ENCODE measurements around the gene MYL4.
"Not testable (repeated sequence)": the region's sequence is repeated elsewhere in the genome, so short reads cannot be mapped to it uniquely, and the experiment has no call there.

Gene MYL4

GRCh38 chr17:47262586-47262985 lies 53.4 kb downstream of the MYL4 start:
- intact Hi-C loops (cut with DNase I), result no loop called here
- DNase-seq, result no peak

GRCh38 chr17:47264166-47264565 lies 55.0 kb downstream of the MYL4 start:
- no peak for DNase-seq
- intact Hi-C loops (cut with DNase I), result no loop called here

- DNase-seq, result no peak
- intact Hi-C loops (cut with DNase I), result no loop called here
These were observed 56.9 kb downstream of the MYL4 start for GRCh38 chr17:47265983-47266541.

- intact Hi-C loops (cut with DNase I), result no loop called here
- no peak for DNase-seq
These were observed 57.6 kb downstream of the MYL4 start for GRCh38 chr17:47266782-47267181.

- no peak for DNase-seq
- intact Hi-C loops (cut with DNase I), result no loop called here
These were observed 58.2 kb downstream of the MYL4 start for GRCh38 chr17:47267354-47267828.

- intact Hi-C loops (cut with DNase I); DNase-seq: not testable (repeated sequence)
These were observed 59.8 kb downstream of the MYL4 start for GRCh38 chr17:47268964-47269363.

GRCh38 chr17:47269561-47270280 lies 60.6 kb downstream of the MYL4 start:
- intact Hi-C loops (cut with DNase I), result not testable (repeated sequence)

GRCh38 chr17:47270946-47271705 lies 62.0 kb downstream of the MYL4 start:
- intact Hi-C loops (cut with DNase I), result no loop called here
- DNase-seq, result no peak

More at GRCh38 chr17:47269561-47270280, 60.6 kb downstream of the MYL4 start:
- not testable (repeated sequence) for DNase-seq

- intact Hi-C loops (cut with DNase I), result no loop called here
- DNase-seq, result no peak
These were observed 63.3 kb downstream of the MYL4 start for GRCh38 chr17:47272491-47272890.

- intact Hi-C loops (cut with DNase I), result no loop called here
- no peak for DNase-seq
These were observed 64.1 kb downstream of the MYL4 start for GRCh38 chr17:47273245-47273644.

Measured in head of caudate nucleus (tissue), 42 donors.